ENCODE measurements around the gene FGF16.

Gene FGF16

GRCh38 chrX:77441479-77441878 lies 5.7 kb upstream of the FGF16 start:
- TF ChIP-seq ZNF8 (CRISPR knock-in tag; IDR thresholded peaks at IDR 0.05) (no peak), PPARA (CRISPR knock-in tag; IDR thresholded peaks at IDR 0.05; ENCODE audit: borderline replicate concordance) (no peak), ESRRG (CRISPR knock-in tag; IDR thresholded peaks at IDR 0.05) (no peak), ZFP3 (CRISPR knock-in tag; IDR thresholded peaks at IDR 0.05) (no peak), ISL1 (CRISPR knock-in tag; IDR thresholded peaks at IDR 0.05) (no peak), ZNF70 (CRISPR knock-in tag; IDR thresholded peaks at IDR 0.05) (no peak)
- TF ChIP-seq, protein P1, sequence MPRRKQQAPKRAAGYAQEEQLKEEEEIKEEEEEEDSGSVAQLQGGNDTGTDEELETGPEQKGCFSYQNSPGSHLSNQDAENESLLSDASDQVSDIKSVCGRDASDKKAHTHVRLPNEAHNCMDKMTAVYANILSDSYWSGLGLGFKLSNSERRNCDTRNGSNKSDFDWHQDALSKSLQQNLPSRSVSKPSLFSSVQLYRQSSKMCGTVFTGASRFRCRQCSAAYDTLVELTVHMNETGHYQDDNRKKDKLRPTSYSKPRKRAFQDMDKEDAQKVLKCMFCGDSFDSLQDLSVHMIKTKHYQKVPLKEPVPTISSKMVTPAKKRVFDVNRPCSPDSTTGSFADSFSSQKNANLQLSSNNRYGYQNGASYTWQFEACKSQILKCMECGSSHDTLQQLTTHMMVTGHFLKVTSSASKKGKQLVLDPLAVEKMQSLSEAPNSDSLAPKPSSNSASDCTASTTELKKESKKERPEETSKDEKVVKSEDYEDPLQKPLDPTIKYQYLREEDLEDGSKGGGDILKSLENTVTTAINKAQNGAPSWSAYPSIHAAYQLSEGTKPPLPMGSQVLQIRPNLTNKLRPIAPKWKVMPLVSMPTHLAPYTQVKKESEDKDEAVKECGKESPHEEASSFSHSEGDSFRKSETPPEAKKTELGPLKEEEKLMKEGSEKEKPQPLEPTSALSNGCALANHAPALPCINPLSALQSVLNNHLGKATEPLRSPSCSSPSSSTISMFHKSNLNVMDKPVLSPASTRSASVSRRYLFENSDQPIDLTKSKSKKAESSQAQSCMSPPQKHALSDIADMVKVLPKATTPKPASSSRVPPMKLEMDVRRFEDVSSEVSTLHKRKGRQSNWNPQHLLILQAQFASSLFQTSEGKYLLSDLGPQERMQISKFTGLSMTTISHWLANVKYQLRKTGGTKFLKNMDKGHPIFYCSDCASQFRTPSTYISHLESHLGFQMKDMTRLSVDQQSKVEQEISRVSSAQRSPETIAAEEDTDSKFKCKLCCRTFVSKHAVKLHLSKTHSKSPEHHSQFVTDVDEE (CRISPR knock-in tag; IDR thresholded peaks at IDR 0.05): no peak
- no peak for ATAC-seq

GRCh38 chrX:77442728-77443127 lies 4.5 kb upstream of the FGF16 start:
- ATAC-seq: peak; percentile 92
- TF ChIP-seq ESRRG (CRISPR knock-in tag; IDR thresholded peaks at IDR 0.05) (no peak), ZC3H10 (CRISPR knock-in tag; IDR thresholded peaks at IDR 0.05) (no peak), PPARA (CRISPR knock-in tag; IDR thresholded peaks at IDR 0.05; ENCODE audit: borderline replicate concordance) (no peak), OSR1 (CRISPR knock-in tag; IDR thresholded peaks at IDR 0.05) (no peak), GLIS3 (CRISPR knock-in tag; IDR thresholded peaks at IDR 0.05) (no peak), BACH2 (CRISPR knock-in tag; IDR thresholded peaks at IDR 0.05; ENCODE audit: borderline replicate concordance) (no peak), TCF4 (CRISPR knock-in tag; IDR thresholded peaks at IDR 0.05; ENCODE audit: borderline replicate concordance) (no peak), ZNF565 (CRISPR knock-in tag; conservative IDR thresholded peaks at IDR 0.05; ENCODE audit: low read depth) (no peak), PATZ1 (CRISPR knock-in tag; IDR thresholded peaks at IDR 0.05; ENCODE audit: borderline replicate concordance) (no peak)

DNA sequence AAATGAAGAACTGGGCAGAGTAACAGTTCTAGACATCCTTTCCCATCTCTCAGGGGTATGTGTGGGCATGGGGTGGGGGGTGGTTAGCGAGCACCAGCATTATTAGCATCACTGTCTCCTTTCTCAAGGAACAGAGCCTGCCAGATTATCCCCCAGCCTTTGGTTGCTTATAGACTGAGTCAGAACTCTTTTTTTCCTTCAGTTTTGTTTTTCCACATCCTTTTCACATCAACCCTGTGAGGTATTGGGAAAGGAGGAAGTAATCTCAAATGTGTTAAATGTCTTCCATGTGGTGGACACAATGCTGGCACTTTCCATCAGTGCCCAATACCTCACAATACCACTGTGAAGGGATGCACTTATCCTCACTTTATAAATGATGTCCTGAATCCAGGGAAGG lies 3.1 kb upstream of the FGF16 start:
- no peak for TF ChIP-seq SNAI2 (CRISPR knock-in tag; IDR thresholded peaks at IDR 0.05)
- TF ChIP-seq ISL1 (CRISPR knock-in tag; IDR thresholded peaks at IDR 0.05): no peak
- TF ChIP-seq ZNF8 (CRISPR knock-in tag; IDR thresholded peaks at IDR 0.05): no peak
- TF ChIP-seq RARB (CRISPR knock-in tag; IDR thresholded peaks at IDR 0.05): no peak
- TF ChIP-seq CSRNP3 (CRISPR knock-in tag; IDR thresholded peaks at IDR 0.05): no peak
- no peak for TF ChIP-seq TOX (CRISPR knock-in tag; IDR thresholded peaks at IDR 0.05; ENCODE audit: borderline replicate concordance)
- TF ChIP-seq, protein P1 (CRISPR knock-in tag; IDR thresholded peaks at IDR 0.05): no peak
- no peak for TF ChIP-seq CSDC2 (CRISPR knock-in tag; IDR thresholded peaks at IDR 0.05)
- TF ChIP-seq GLIS3 (CRISPR knock-in tag; IDR thresholded peaks at IDR 0.05): no peak
- TF ChIP-seq ZNF70 (CRISPR knock-in tag; IDR thresholded peaks at IDR 0.05): no peak
- TF ChIP-seq ESRRG (CRISPR knock-in tag; IDR thresholded peaks at IDR 0.05): no peak
- no peak for TF ChIP-seq ZFP30 (CRISPR knock-in tag; IDR thresholded peaks at IDR 0.05)
- no peak for TF ChIP-seq ZC3H10 (CRISPR knock-in tag; IDR thresholded peaks at IDR 0.05)
- TF ChIP-seq OSR1 (CRISPR knock-in tag; IDR thresholded peaks at IDR 0.05): no peak
- ATAC-seq: no peak

DNA sequence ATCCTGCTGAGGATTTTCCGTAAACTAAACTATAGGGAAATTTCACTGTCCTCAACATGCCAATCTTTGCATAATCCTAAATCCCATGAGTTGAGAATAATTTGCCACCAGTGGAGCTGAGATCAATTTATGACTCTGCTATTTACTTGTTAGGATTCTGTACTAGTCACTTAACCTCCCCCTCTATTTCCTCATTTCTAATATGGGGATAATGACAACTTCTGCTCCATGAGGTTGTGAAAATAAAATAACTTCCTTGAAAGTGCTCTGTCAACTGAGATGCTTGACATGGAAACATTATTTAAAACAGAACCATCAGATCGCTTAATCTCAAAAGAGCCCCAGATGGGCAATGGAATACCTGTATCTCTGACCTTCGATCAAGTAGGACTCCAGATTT lies 2.6 kb upstream of the FGF16 start:
- ATAC-seq: no peak
- TF ChIP-seq ESRRG (CRISPR knock-in tag; IDR thresholded peaks at IDR 0.05) (no peak), ZC3H10 (CRISPR knock-in tag; IDR thresholded peaks at IDR 0.05) (no peak), ZNF8 (CRISPR knock-in tag; IDR thresholded peaks at IDR 0.05) (no peak), BACH2 (CRISPR knock-in tag; IDR thresholded peaks at IDR 0.05; ENCODE audit: borderline replicate concordance) (no peak), GLIS3 (CRISPR knock-in tag; IDR thresholded peaks at IDR 0.05) (no peak), PPARA (CRISPR knock-in tag; IDR thresholded peaks at IDR 0.05; ENCODE audit: borderline replicate concordance) (no peak), PATZ1 (CRISPR knock-in tag; IDR thresholded peaks at IDR 0.05; ENCODE audit: borderline replicate concordance) (no peak)

Measured in SK-N-SH treated with all-trans-retinoic acid at 6 μM for 48 hours (cell line).